Measurements from ENCODE around the gene PRM1. TPM values are rescaled to one million over a fixed set of nuclear protein-coding genes. Genes with fewer than 3 reads are reported as not detected.

PRM1 gene
- total and polyA plus RNA-seq, 4 experiments from 2014 or later, result not detected

GRCh38 chr16:11241480-11242204, 39.5 kb downstream of the PRM1 start:
- H3K4me1 Mint-ChIP-seq, result peaks cover 6 to 13% (median 11%) of the 10 kb centered on the region in 4 donors
- ChIA-PET CTCF (ENCODE audit: partially characterized antibody) (interaction anchor here (1.3 to 1.6 kb wide), 2 partner anchors 13 to 278 kb away, joined by 3 to 6 read pairs; no protein-coding TSS in a partner anchor), POLR2A (ENCODE audit: partially characterized antibody) (interaction anchor here (0.8 to 1.6 kb wide), 5 partner anchors 10 to 17 kb away, joined by 3 to 20 read pairs (median 6); partner anchors contain the start of gene SOCS1)
- Histone ChIP-seq H3K27ac (ENCODE audit: low read depth, low read length) (no peak overlapping the region), H3K36me3 (ENCODE audit: insufficient read depth, low read length) (no peaks in the 10 kb centered on the region), H3K27me3 (ENCODE audit: insufficient read depth, low read length) (no peaks in the 10 kb centered on the region), H3K4me1 (ENCODE audit: insufficient read depth, low read length) (peaks cover 24% of the 10 kb centered on the region), H3K9me3 (ENCODE audit: control insufficient read depth in 1 of 2, low read length in 2 of 2) (no peaks in the 10 kb centered on the region), H3K4me3 (ENCODE audit: low read length in 2 of 2) (no peak overlapping the region)
- intact Hi-C loops (cut with micrococcal nuclease), result no loop called here
- no peaks in the 10 kb centered on the region for H3K9me3 Mint-ChIP-seq
- no peak overlapping the region for H3K27ac Mint-ChIP-seq
- H3K27me3 Mint-ChIP-seq, result no peaks in the 10 kb centered on the region
- H3K36me3 Mint-ChIP-seq, result no peaks in the 10 kb centered on the region
- DNase-seq, result no peak
- H3K4me3 Mint-ChIP-seq, result no peak overlapping the region

- Histone ChIP-seq H3K36me3 (ENCODE audit: insufficient read depth, low read length) (no peaks in the 10 kb centered on the region), H3K9me3 (ENCODE audit: control insufficient read depth in 1 of 2, low read length in 2 of 2) (no peaks in the 10 kb centered on the region), H3K4me3 (ENCODE audit: low read length in 2 of 2) (no peak overlapping the region), H3K27ac (ENCODE audit: low read depth, low read length) (no peak overlapping the region), H3K4me1 (ENCODE audit: insufficient read depth, low read length) (peaks cover 24% of the 10 kb centered on the region), H3K27me3 (ENCODE audit: insufficient read depth, low read length) (no peaks in the 10 kb centered on the region)
- Mint-ChIP-seq H3K4me3 (peak overlapping the region in 7 of 8 donors; percentile 49 to 80 (median 66)), H3K9me3 (no peaks in the 10 kb centered on the region), H3K4me1 (peaks cover 4 to 13% (median 10%) of the 10 kb centered on the region in 4 donors), H3K36me3 (no peaks in the 10 kb centered on the region), H3K27me3 (no peaks in the 10 kb centered on the region), H3K27ac (peak overlapping the region in 5 of 7 donors; percentile 51 to 92 (median 75))
- POLR2A ChIA-PET (ENCODE audit: partially characterized antibody), result interaction anchor here (1.3 to 1.6 kb wide), 4 partner anchors 11 to 18 kb away, joined by 3 to 20 read pairs (median 6); partner anchors contain the start of gene SOCS1
- intact Hi-C loops (cut with micrococcal nuclease), result no loop called here
- CTCF ChIA-PET (ENCODE audit: partially characterized antibody), result interaction anchor here (1.3 to 1.8 kb wide), 2 partner anchors 14 to 15 kb away, joined by 3 to 6 read pairs; partner anchors contain the start of gene SOCS1
- DNase-seq, result no peak
Measured at GRCh38 chr16:11240636-11241473, 40.3 kb downstream of the PRM1 start.

- Mint-ChIP-seq H3K36me3 (no peaks in the 10 kb centered on the region), H3K9me3 (peaks cover 0 to 1% (median 0%) of the 10 kb centered on the region in 8 donors), H3K4me1 (peaks cover 8 to 14% (median 13%) of the 10 kb centered on the region in 4 donors), H3K27ac (peak overlapping the region in 6 of 7 donors; percentile 25 to 81 (median 60)), H3K4me3 (peak overlapping the region in 5 of 8 donors; percentile 55 to 80 (median 69)), H3K27me3 (no peaks in the 10 kb centered on the region)
- H3K27ac ChIP-seq (ENCODE audit: low read depth, low read length), result no peak overlapping the region
- H3K4me3 ChIP-seq (ENCODE audit: low read length in 2 of 2), result no peak overlapping the region
- DNase-seq, result no peak
- no peaks in the 10 kb centered on the region for H3K9me3 ChIP-seq (ENCODE audit: control insufficient read depth in 1 of 2, low read length in 2 of 2)
- ChIA-PET POLR2A (ENCODE audit: partially characterized antibody) (interaction anchor here (1.3 to 1.6 kb wide), 4 partner anchors 12 to 18 kb away, joined by 3 to 20 read pairs (median 6); partner anchors contain the start of gene SOCS1), CTCF (ENCODE audit: partially characterized antibody) (interaction anchor here (1.3 to 1.8 kb wide), 2 partner anchors 15 to 16 kb away, joined by 3 to 6 read pairs; partner anchors contain the start of gene SOCS1)
- H3K27me3 ChIP-seq (ENCODE audit: insufficient read depth, low read length), result no peaks in the 10 kb centered on the region
- intact Hi-C loops (cut with micrococcal nuclease), result no loop called here
- H3K4me1 ChIP-seq (ENCODE audit: insufficient read depth, low read length), result peaks cover 30% of the 10 kb centered on the region
- no peaks in the 10 kb centered on the region for H3K36me3 ChIP-seq (ENCODE audit: insufficient read depth, low read length)
Measured at GRCh38 chr16:11239644-11240632, 41.2 kb downstream of the PRM1 start.

GRCh38 chr16:11238272-11239202, 42.6 kb downstream of the PRM1 start:
- Mint-ChIP-seq H3K9me3 (peaks cover 0 to 1% (median 0%) of the 10 kb centered on the region in 8 donors), H3K27me3 (no peaks in the 10 kb centered on the region), H3K36me3 (no peaks in the 10 kb centered on the region), H3K27ac (no peak overlapping the region), H3K4me1 (peaks cover 21 to 25% (median 24%) of the 10 kb centered on the region in 4 donors), H3K4me3 (no peak overlapping the region)
- H3K4me3 ChIP-seq (ENCODE audit: low read length in 2 of 2), result no peak overlapping the region
- H3K27ac ChIP-seq (ENCODE audit: low read depth, low read length), result no peak overlapping the region
- peaks cover 44% of the 10 kb centered on the region for H3K4me1 ChIP-seq (ENCODE audit: insufficient read depth, low read length)
- POLR2A ChIA-PET (ENCODE audit: partially characterized antibody), result interaction anchor here (0.8 kb wide), 1 partner anchor 13 kb away, joined by 4 read pairs; no protein-coding TSS in a partner anchor
- intact Hi-C loops (cut with micrococcal nuclease), result no loop called here
- H3K36me3 ChIP-seq (ENCODE audit: insufficient read depth, low read length), result no peaks in the 10 kb centered on the region
- DNase-seq, result no peak
- no peaks in the 10 kb centered on the region for H3K27me3 ChIP-seq (ENCODE audit: insufficient read depth, low read length)
- no peaks in the 10 kb centered on the region for H3K9me3 ChIP-seq (ENCODE audit: control insufficient read depth in 1 of 2, low read length in 2 of 2)
- CTCF ChIA-PET (ENCODE audit: partially characterized antibody), result interaction anchor here (2.9 kb wide), 1 partner anchor 16 kb away, joined by 9 read pairs; the partner anchor contains the start of gene SOCS1

- Histone ChIP-seq H3K36me3 (ENCODE audit: insufficient read depth, low read length) (no peaks in the 10 kb centered on the region), H3K9me3 (ENCODE audit: control insufficient read depth in 1 of 2, low read length in 2 of 2) (no peaks in the 10 kb centered on the region), H3K27me3 (ENCODE audit: insufficient read depth, low read length) (no peaks in the 10 kb centered on the region), H3K4me1 (ENCODE audit: insufficient read depth, low read length) (peaks cover 61% of the 10 kb centered on the region), H3K27ac (ENCODE audit: low read depth, low read length) (no peak overlapping the region), H3K4me3 (ENCODE audit: low read length in 2 of 2) (no peak overlapping the region)
- H3K4me3 Mint-ChIP-seq, result no peak overlapping the region
- ChIA-PET CTCF (ENCODE audit: partially characterized antibody) (interaction anchor here (1.1 to 2.9 kb wide), 3 partner anchors 12 to 18 kb away, joined by 3 to 9 read pairs (median 5); partner anchors contain the start of gene SOCS1), POLR2A (ENCODE audit: partially characterized antibody) (interaction anchor here (1.5 to 7.7 kb wide), 2 partner anchors 11 to 20 kb away, joined by 5 to 127 read pairs; partner anchors contain the start of gene SOCS1)
- intact Hi-C loops (cut with micrococcal nuclease), result no loop called here
- peaks cover 0 to 1% (median 0%) of the 10 kb centered on the region in 8 donors for H3K9me3 Mint-ChIP-seq
- no peaks in the 10 kb centered on the region for H3K27me3 Mint-ChIP-seq
- H3K4me1 Mint-ChIP-seq, result peaks cover 33 to 44% (median 38%) of the 10 kb centered on the region in 4 donors
- H3K36me3 Mint-ChIP-seq, result no peaks in the 10 kb centered on the region
- H3K27ac Mint-ChIP-seq, result peak overlapping the region in 4 of 7 donors; percentile 6 to 55 (median 39)
- DNase-seq, result no peak
Measured at GRCh38 chr16:11236461-11237254, 44.5 kb downstream of the PRM1 start.
